HAP-1 (cell line): ENCODE data around the gene RBM25.
"Not testable (repeated sequence)": the region's sequence is repeated elsewhere in the genome, so short reads cannot be mapped to it uniquely, and the experiment has no call there.

Experiments
- DNase-seq, 2 experiments: peaks; one replicate each; pipeline ENCODE4 v3.0.0-alpha.2; 2016 to 2020; ENCODE audit warnings: low spot score in 2 of 2
- H3K27me3 ChIP-seq: fragments of 250-450 bp; sonication (Bioruptor Pico); 2 replicates; pipeline ENCODE4 v1.5.1; 2020; ENCODE audit warnings: low read depth, mild to moderate bottlenecking, moderate library complexity
- H3K36me3 ChIP-seq: fragments of 250-450 bp; sonication (Bioruptor Pico); replicated peaks from 2 replicates; pipeline ENCODE4 v1.5.1; 2020; ENCODE audit warnings: mild to moderate bottlenecking
- H3K4me1 ChIP-seq: fragments of 250-450 bp; sonication (Bioruptor Pico); 2 replicates; pipeline ENCODE4 v1.5.1; 2020; ENCODE audit warnings: mild to moderate bottlenecking
- H3K4me3 ChIP-seq: fragments of 250-450 bp; sonication (Bioruptor Pico); 2 replicates; pipeline ENCODE4 v1.5.1; 2020; ENCODE audit warnings: mild to moderate bottlenecking, moderate library complexity
- H3K9me3 ChIP-seq: fragments of 250-450 bp; sonication (Bioruptor Pico); 2 replicates; pipeline ENCODE4 v1.5.1; 2020; ENCODE audit warnings: mild to moderate bottlenecking, moderate library complexity
- in situ Hi-C: fragments of 300-500 bp; cut with MboI; formaldehyde crosslinking; loops from 3 replicates; pipeline ENCODE4 v1.14.3; 2020; ENCODE audit warnings: low sequenced_read_pairs, inconsistent platforms, mixed read lengths

The RBM25 gene

GRCh38 chr14:73058224-73058921, at the start of gene RBM25:
Gene RBM25 (plus strand): TSS chr14:73058534. CDS start chr14:73071642, 13,108 bp downstream.
- Histone ChIP-seq H3K4me1 (peaks cover 31% of the 10 kb centered on the region), H3K36me3 (no peaks in the 10 kb centered on the region), H3K27me3 (no peaks in the 10 kb centered on the region), H3K4me3 (peak within 1 kb of the TSS; percentile 86), H3K9me3 (no peaks in the 10 kb centered on the region)
- in situ Hi-C loops: no loop called here
- DNase-seq: peak; percentile 96 to 99

GRCh38 chr14:73011189-73011588, 47.1 kb upstream of the RBM25 start:
- H3K9me3 ChIP-seq, in situ Hi-C loops, H3K4me1 ChIP-seq, H3K4me3 ChIP-seq, H3K36me3 ChIP-seq, DNase-seq, H3K27me3 ChIP-seq: not testable (repeated sequence)

- H3K27me3 ChIP-seq: no peaks in the 10 kb centered on the region
- in situ Hi-C loops: no loop called here
- DNase-seq: no peak
- H3K9me3 ChIP-seq: no peaks in the 10 kb centered on the region
- no peak overlapping the region for H3K4me3 ChIP-seq
- no peaks in the 10 kb centered on the region for H3K36me3 ChIP-seq
- H3K4me1 ChIP-seq: no peaks in the 10 kb centered on the region; the same call in 1 of the 2 replicates
Observed at GRCh38 chr14:73014105-73014504, 44.2 kb upstream of the RBM25 start.

GRCh38 chr14:73015552-73015951, 42.8 kb upstream of the RBM25 start:
- H3K27me3 ChIP-seq, H3K36me3 ChIP-seq, H3K9me3 ChIP-seq, H3K4me3 ChIP-seq, DNase-seq, in situ Hi-C loops, H3K4me1 ChIP-seq: not testable (repeated sequence)

GRCh38 chr14:73016011-73016410, 42.3 kb upstream of the RBM25 start:
- H3K4me3 ChIP-seq, H3K36me3 ChIP-seq, in situ Hi-C loops, H3K27me3 ChIP-seq, H3K4me1 ChIP-seq, DNase-seq, H3K9me3 ChIP-seq: not testable (repeated sequence)

GRCh38 chr14:73022051-73022450, 36.3 kb upstream of the RBM25 start:
- Histone ChIP-seq H3K36me3 (0 out of 2 replicates have a peak, but pooled peaks cover 3% of the 10 kb centered on the region), H3K4me1 (peaks cover 14% of the 10 kb centered on the region), H3K4me3 (no peak overlapping the region), H3K27me3 (no peaks in the 10 kb centered on the region), H3K9me3 (no peaks in the 10 kb centered on the region)
- in situ Hi-C loops: no loop called here
- peak in 1 of 2 experiments; percentile 93 for DNase-seq

- Histone ChIP-seq H3K36me3 (0 out of 2 replicates have a peak, but pooled peaks cover 3% of the 10 kb centered on the region), H3K27me3 (no peaks in the 10 kb centered on the region), H3K4me1 (peaks cover 26% of the 10 kb centered on the region), H3K4me3 (no peak overlapping the region), H3K9me3 (no peaks in the 10 kb centered on the region)
- no peak for DNase-seq
- in situ Hi-C loops: no loop called here
Observed at GRCh38 chr14:73025544-73025943, 32.8 kb upstream of the RBM25 start.

- no peaks in the 10 kb centered on the region for H3K9me3 ChIP-seq
- peaks cover 25% of the 10 kb centered on the region for H3K4me1 ChIP-seq
- in situ Hi-C loops: no loop called here
- H3K4me3 ChIP-seq: peak overlapping the region; percentile 68
- H3K36me3 ChIP-seq: 0 out of 2 replicates have a peak, but pooled peaks cover 3% of the 10 kb centered on the region
- H3K27me3 ChIP-seq: no peaks in the 10 kb centered on the region
- no peak for DNase-seq
Observed at GRCh38 chr14:73026243-73026844, 32.0 kb upstream of the RBM25 start.

GRCh38 chr14:73026845-73027542, 31.3 kb upstream of the RBM25 start, which contains the start of gene ZFYVE1:
Gene ZFYVE1 (minus strand): TSS chr14:73027106. CDS start chr14:73024508, 2,598 bp downstream.
- Histone ChIP-seq H3K27me3 (no peaks in the 10 kb centered on the region), H3K4me1 (peaks cover 19% of the 10 kb centered on the region), H3K4me3 (peak within 1 kb of the TSS; percentile 68), H3K9me3 (no peaks in the 10 kb centered on the region), H3K36me3 (0 out of 2 replicates have a peak, but pooled peaks cover 3% of the 10 kb centered on the region)
- peak; percentile 98 to 99 for DNase-seq
- in situ Hi-C loops: no loop called here

- no peak for DNase-seq
- H3K9me3 ChIP-seq: no peaks in the 10 kb centered on the region
- H3K36me3 ChIP-seq: 0 out of 2 replicates have a peak, but pooled peaks cover 3% of the 10 kb centered on the region
- H3K4me1 ChIP-seq: peaks cover 15% of the 10 kb centered on the region
- peak overlapping the region; percentile 68 for H3K4me3 ChIP-seq
- no peaks in the 10 kb centered on the region for H3K27me3 ChIP-seq
- in situ Hi-C loops: no loop called here
Observed at GRCh38 chr14:73027546-73027945, 30.8 kb upstream of the RBM25 start.

GRCh38 chr14:73027984-73028383, 30.4 kb upstream of the RBM25 start:
- Histone ChIP-seq H3K4me3 (no peak overlapping the region), H3K9me3 (no peaks in the 10 kb centered on the region), H3K27me3 (no peaks in the 10 kb centered on the region), H3K4me1 (peaks cover 12% of the 10 kb centered on the region), H3K36me3 (0 out of 2 replicates have a peak, but pooled peaks cover 3% of the 10 kb centered on the region)
- peak in 1 of 2 experiments; percentile 87 for DNase-seq
- in situ Hi-C loops: no loop called here

GRCh38 chr14:73036706-73037450, 21.5 kb upstream of the RBM25 start:
- DNase-seq, H3K9me3 ChIP-seq, in situ Hi-C loops, H3K4me1 ChIP-seq, H3K36me3 ChIP-seq, H3K27me3 ChIP-seq, H3K4me3 ChIP-seq: not testable (repeated sequence)

GRCh38 chr14:73047808-73048207, 10.5 kb upstream of the RBM25 start:
- Histone ChIP-seq H3K4me3 (no peak overlapping the region), H3K4me1 (no peaks in the 10 kb centered on the region), H3K9me3 (no peaks in the 10 kb centered on the region), H3K27me3 (no peaks in the 10 kb centered on the region), H3K36me3 (no peaks in the 10 kb centered on the region)
- in situ Hi-C loops: no loop called here
- DNase-seq: no peak
